Brain microvascular endothelial cell (primary cell): ENCODE results near the gene BPTF.
A peak's percentile ranks its signal among the peaks of the same experiment; 100 is the strongest.
"Not testable (repeated sequence)": the region's sequence is repeated elsewhere in the genome, so short reads cannot be mapped to it uniquely, and the experiment has no call there.

Experiments
- DNase-seq: peaks from one replicate; pipeline ENCODE4 v3.0.0-alpha.2; 2020
- H3K27ac ChIP-seq: fragments of 250-450 bp; sonication (Bioruptor Pico); 2 replicates; pipeline ENCODE4 v1.5.1; 2020; ENCODE audit warnings: mild to moderate bottlenecking, moderate library complexity
- H3K27me3 ChIP-seq: fragments of 250-450 bp; sonication (Bioruptor Pico); replicated peaks from 2 replicates; pipeline ENCODE4 v1.5.1; 2020; ENCODE audit warnings: mild to moderate bottlenecking
- H3K36me3 ChIP-seq: fragments of 250-450 bp; sonication (Bioruptor Pico); replicated peaks from 2 replicates; pipeline ENCODE4 v1.5.1; 2020; ENCODE audit warnings: mild to moderate bottlenecking
- H3K4me3 ChIP-seq: 2 replicates; pipeline ENCODE4 v1.5.1; 2011; ENCODE audit warnings: low read depth, mild to moderate bottlenecking, control low read depth, low read length, moderate library complexity
- in situ Hi-C: cut with HindIII; loops from 2 replicates; pipeline ENCODE4 v1.10.0; 2017; ENCODE audit warnings: low sequenced_read_pairs, low pct_ligation_motif_present
- TF ChIP-seq, protein P1 (sequence below): IDR thresholded peaks from 2 replicates; pipeline ENCODE4 v1.5.1; 2011; ENCODE audit warnings: low read depth, mild to moderate bottlenecking, moderate library complexity, low read length, control low read depth, inconsistent platforms; ENCODE audit errors: missing control alignments

BPTF gene

DNA sequence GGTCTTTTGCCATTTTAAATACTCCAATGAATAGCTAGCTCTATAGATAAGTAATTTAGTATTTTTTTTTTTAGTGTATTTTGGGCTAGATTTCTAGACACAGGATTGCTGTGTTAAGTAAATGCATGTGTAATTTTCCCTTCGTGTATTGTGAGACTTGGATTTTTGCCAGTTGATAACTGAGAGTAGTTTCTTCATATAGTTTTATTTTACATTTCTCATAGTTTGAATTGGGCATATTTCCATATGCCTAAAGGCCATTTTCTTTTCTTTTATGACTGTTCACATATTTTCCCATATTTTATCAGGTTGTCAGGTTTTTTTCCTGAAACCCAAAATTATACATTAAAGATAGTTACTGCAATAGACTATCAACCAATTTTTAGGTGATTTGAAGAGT lies 59.4 kb downstream of the BPTF start:
- TF ChIP-seq, protein P1, sequence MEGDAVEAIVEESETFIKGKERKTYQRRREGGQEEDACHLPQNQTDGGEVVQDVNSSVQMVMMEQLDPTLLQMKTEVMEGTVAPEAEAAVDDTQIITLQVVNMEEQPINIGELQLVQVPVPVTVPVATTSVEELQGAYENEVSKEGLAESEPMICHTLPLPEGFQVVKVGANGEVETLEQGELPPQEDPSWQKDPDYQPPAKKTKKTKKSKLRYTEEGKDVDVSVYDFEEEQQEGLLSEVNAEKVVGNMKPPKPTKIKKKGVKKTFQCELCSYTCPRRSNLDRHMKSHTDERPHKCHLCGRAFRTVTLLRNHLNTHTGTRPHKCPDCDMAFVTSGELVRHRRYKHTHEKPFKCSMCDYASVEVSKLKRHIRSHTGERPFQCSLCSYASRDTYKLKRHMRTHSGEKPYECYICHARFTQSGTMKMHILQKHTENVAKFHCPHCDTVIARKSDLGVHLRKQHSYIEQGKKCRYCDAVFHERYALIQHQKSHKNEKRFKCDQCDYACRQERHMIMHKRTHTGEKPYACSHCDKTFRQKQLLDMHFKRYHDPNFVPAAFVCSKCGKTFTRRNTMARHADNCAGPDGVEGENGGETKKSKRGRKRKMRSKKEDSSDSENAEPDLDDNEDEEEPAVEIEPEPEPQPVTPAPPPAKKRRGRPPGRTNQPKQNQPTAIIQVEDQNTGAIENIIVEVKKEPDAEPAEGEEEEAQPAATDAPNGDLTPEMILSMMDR: no peak
- no peak for DNase-seq
- Histone ChIP-seq H3K27ac (no peak overlapping the region), H3K36me3 (peaks cover 7% of the 10 kb centered on the region), H3K27me3 (no peaks in the 10 kb centered on the region), H3K4me3 (no peak overlapping the region)
- in situ Hi-C loops: no loop called here

DNA sequence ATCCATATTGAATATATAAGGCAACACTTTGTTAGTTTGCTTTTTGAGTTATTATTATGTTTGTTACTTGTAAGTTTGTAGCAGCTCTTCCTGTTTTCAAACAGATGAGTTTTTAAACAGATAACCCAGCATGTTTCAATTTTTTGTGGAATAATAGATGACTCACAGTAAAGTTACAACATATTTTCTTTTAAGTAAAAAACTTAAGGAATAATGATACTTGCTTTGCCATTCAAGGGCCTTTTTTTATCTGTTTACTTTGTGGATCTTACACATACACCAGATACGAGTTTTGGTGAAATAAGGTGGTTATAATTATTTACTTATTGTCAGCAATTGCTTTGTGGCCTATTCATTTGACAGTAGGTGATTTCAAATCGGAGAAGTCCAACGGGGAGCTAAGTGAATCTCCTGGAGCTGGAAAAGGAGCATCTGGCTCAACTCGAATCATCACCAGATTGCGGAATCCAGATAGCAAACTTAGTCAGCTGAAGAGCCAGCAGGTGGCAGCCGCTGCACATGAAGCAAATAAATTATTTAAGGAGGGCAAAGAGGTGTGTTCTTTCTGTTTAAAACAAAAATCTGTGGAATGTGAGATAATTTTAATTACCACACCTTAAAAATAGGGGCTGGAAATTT lies 66.3 kb downstream of the BPTF start:
- Histone ChIP-seq H3K27ac (no peak overlapping the region), H3K27me3 (no peaks in the 10 kb centered on the region), H3K36me3 (peaks cover 12% of the 10 kb centered on the region), H3K4me3 (no peak overlapping the region)
- TF ChIP-seq, protein P1: peak; percentile 63
- peak; percentile 57 for DNase-seq
- in situ Hi-C loops: no loop called here

DNA sequence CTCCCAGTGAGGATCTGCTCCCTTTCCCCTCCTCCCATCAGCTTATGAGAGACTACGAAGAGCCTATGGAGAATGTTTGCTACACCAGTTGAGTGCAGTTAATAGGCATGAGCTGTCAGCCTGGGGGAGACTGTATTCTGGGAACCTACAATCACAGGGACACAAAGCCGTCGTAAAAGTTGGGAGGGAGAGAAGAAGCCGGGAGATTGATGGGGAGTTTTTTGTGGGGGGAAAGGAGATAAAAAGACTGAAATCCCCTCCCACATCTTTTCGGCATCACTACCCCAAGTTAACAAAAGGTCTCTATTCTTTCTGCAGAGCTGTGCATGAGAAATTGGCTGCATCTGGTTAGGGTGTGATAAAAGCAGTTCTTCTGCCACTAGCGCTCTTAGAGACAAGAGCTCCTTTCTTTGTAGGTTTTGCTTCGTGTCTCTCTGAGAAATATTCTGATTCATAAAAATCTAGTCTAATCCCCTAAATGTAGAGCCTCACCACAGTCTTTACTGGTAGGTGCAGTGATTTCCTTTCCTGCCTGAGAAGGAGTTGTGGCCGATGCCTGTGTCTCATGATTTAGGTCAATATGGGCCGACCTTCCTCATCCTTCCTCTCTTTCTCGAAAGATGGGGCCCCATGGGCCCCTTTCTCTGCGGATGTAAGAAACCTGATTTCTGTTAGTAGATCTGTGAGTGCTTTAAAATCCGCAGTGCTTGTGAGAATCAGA lies 77.4 kb downstream of the BPTF start:
- Histone ChIP-seq H3K27me3 (no peaks in the 10 kb centered on the region), H3K36me3 (peaks cover 28% of the 10 kb centered on the region), H3K27ac (no peak overlapping the region), H3K4me3 (no peak overlapping the region)
- no peak for DNase-seq
- TF ChIP-seq, protein P1: no peak
- in situ Hi-C loops: no loop called here

DNA sequence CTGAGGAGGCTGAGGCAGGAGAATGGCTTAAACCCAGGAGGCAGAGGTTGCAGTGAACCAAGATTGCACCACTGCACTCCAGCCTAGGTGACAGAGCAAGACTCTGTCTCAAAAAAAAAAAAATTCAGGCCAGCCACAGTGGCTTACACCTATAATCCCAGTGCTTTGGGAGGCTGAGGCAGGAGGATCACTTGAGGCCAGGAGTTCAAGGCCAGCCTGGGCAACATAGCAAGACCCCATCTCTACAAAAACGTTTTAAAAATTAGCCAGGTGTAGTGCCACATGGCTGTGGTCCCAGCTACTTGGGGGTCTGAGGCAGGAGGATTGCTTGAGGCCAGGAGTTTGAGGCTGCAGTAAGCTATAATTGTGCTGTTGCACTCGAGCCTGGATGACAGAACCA lies 80.0 kb downstream of the BPTF start:
- peaks cover 15% of the 10 kb centered on the region for H3K36me3 ChIP-seq

DNA sequence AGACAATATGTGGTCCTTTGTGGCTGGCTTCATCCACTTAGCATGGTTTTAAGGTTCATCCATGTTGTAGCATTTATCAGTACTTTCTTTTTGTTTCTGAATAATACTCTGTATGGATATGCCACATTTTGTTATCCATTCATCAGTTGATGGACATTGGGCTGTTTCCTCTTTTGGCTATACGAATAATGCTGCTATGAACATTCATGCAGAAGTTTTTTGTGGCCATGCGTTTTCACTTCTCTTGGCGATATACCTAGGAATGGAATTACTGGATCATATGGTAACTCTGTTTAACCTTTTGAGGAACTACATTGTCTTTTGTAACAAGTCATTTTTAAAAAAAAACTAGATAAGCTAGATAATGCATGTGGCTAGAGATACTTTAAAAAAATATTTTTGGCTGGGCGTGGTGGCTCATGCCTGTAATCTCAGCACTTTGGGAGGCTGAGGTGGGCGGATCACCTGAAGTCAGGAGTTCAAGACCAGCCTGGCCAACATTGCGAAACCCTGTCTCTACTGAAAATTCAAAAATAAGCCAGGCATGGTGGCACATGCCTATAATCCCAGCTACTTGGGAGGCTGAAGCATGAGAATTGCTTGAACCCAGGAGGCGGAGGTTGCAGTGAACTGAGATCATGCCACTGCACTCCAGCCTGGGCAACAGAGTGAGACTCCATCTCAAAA lies 85.0 kb downstream of the BPTF start:
- H3K27me3 ChIP-seq, in situ Hi-C loops, H3K27ac ChIP-seq, DNase-seq, H3K4me3 ChIP-seq: not testable (repeated sequence)
- H3K36me3 ChIP-seq: peaks cover 14% of the 10 kb centered on the region

More for the DNA sequence above, 80.0 kb downstream of the BPTF start:
- in situ Hi-C loops, DNase-seq, H3K27ac ChIP-seq, H3K27me3 ChIP-seq, H3K4me3 ChIP-seq: not testable (repeated sequence)

DNA sequence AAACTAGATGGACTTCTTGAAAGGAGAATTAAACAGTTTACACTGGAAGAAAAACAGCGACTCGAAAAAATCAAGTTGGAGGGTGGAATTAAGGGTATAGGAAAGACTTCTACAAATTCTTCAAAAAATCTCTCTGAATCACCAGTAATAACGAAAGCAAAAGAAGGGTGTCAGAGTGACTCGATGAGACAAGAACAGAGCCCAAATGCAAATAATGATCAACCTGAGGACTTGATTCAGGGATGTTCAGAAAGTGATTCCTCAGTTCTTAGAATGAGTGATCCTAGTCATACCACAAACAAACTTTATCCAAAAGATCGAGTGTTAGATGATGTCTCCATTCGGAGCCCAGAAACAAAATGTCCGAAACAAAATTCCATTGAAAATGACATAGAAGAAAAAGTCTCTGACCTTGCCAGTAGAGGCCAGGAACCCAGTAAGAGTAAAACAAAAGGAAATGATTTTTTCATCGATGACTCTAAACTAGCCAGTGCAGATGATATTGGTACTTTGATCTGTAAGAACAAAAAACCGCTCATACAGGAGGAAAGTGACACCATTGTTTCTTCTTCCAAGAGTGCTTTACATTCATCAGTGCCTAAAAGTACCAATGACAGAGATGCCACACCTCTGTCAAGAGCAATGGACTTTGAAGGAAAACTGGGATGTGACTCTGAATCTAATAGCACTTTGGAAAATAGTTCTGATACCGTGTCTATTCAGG lies 85.9 kb downstream of the BPTF start:
- Histone ChIP-seq H3K36me3 (peaks cover 14% of the 10 kb centered on the region), H3K27me3 (no peaks in the 10 kb centered on the region), H3K27ac (no peak overlapping the region), H3K4me3 (no peak overlapping the region)
- TF ChIP-seq, protein P1: no peak
- in situ Hi-C loops: no loop called here
- no peak for DNase-seq
